IMR-90 (cell line): ENCODE measurements around the gene TRAK2. TPM values are rescaled to one million over a fixed set of nuclear protein-coding genes. Genes with fewer than 3 reads are reported as not detected.

Source experiments
- ATAC-seq: fragments of 200-7000 bp; cut with Tn5 transposase; 2 replicates; pipeline ENCODE4 v1.9.1; 2020; ENCODE audit warnings: low read depth, mild to moderate bottlenecking, moderate library complexity
- BruUV-seq: library from RNA; stranded (reverse); fragments of 400-500 nt; replicated peaks from 2 replicates; lab custom pipeline; 2021; lab: Mats Ljungman, UMichigan
- CTCF ChIA-PET: fragments of 300-600 bp; formaldehyde crosslinking; extraction: SDS; loops from one replicate; lab custom pipeline; 2021; ENCODE audit warnings: antibody characterized with exemption; lab: Yijun Ruan, JAX
- POLR2A ChIA-PET: fragments of 300-600 bp; sonication (Branson Sonifier 250); formaldehyde crosslinking; loops from one replicate; lab custom pipeline; 2022; ENCODE audit warnings: antibody characterized with exemption; ENCODE audit not compliant: unreplicated experiment; lab: Charles Lee
- DNase-seq: peaks from one replicate; pipeline ENCODE4 v3.0.0; 2013
- H2AFZ ChIP-seq: replicated peaks from 2 replicates; pipeline ENCODE3; 2013; ENCODE audit warnings: low read length, mild to moderate bottlenecking; ENCODE audit not compliant: poor library complexity
- H2AK5ac ChIP-seq: 2 replicates; pipeline ENCODE4 v1.6.1; 2013; ENCODE audit warnings: low read depth, low read length, inconsistent platforms
- H2AK9ac ChIP-seq: replicated peaks from 2 replicates; pipeline ENCODE3; 2013; ENCODE audit warnings: mild to moderate bottlenecking, low read depth, low read length, moderate library complexity; ENCODE audit not compliant: poor library complexity
- H2BK120ac ChIP-seq: 2 replicates; pipeline ENCODE4 v1.6.1; 2013; ENCODE audit warnings: low read depth, low read length, inconsistent platforms
- H2BK15ac ChIP-seq: 3 replicates; pipeline ENCODE4 v1.6.1; 2013; ENCODE audit warnings: low read depth, low read length, inconsistent platforms
- H2BK20ac ChIP-seq: 2 replicates; pipeline ENCODE4 v1.6.1; 2013; ENCODE audit warnings: low read depth, mild to moderate bottlenecking, inconsistent platforms, low read length, moderate library complexity
- H2BK5ac ChIP-seq: 2 replicates; pipeline ENCODE4 v1.6.1; 2013; ENCODE audit warnings: mild to moderate bottlenecking, low read depth, low read length, inconsistent platforms; ENCODE audit not compliant: poor library complexity, severe bottlenecking
- H3K14ac ChIP-seq: replicated peaks from 2 replicates; pipeline ENCODE4 v1.6.1; 2013; ENCODE audit warnings: low read depth, low read length, inconsistent platforms
- H3K18ac ChIP-seq: 2 replicates; pipeline ENCODE4 v1.6.1; 2013; ENCODE audit warnings: low read depth, low read length, control low read depth
- H3K23ac ChIP-seq: 2 replicates; pipeline ENCODE4 v1.6.1; 2013; ENCODE audit warnings: low read depth, low read length, inconsistent platforms
- H3K27ac ChIP-seq: 2 replicates; pipeline ENCODE4 v1.5.1; 2013; ENCODE audit warnings: mild to moderate bottlenecking, control low read depth, low read length; ENCODE audit not compliant: insufficient read depth
- H3K27me3 ChIP-seq: 2 replicates; pipeline ENCODE4 v1.6.1; 2013; ENCODE audit warnings: low read length; ENCODE audit not compliant: control insufficient read depth, insufficient read depth
- H3K36me3 ChIP-seq: 2 replicates; pipeline ENCODE4 v1.6.1; 2013; ENCODE audit warnings: low read length, mixed read lengths; ENCODE audit not compliant: control insufficient read depth, insufficient read depth
- H3K4ac ChIP-seq: 2 replicates; pipeline ENCODE4 v1.6.1; 2013; ENCODE audit warnings: low read depth, low read length, inconsistent platforms
- H3K4me1 ChIP-seq: 2 replicates; pipeline ENCODE4 v1.6.1; 2013; ENCODE audit warnings: low read length, mixed read lengths; ENCODE audit not compliant: control insufficient read depth, insufficient read depth
- H3K4me2 ChIP-seq: 2 replicates; pipeline ENCODE4 v1.6.1; 2013; ENCODE audit warnings: low read depth, mild to moderate bottlenecking, control low read depth, low read length, moderate library complexity
- H3K4me3 ChIP-seq: 2 replicates; pipeline ENCODE4 v1.5.1; 2013; ENCODE audit warnings: low read depth, mild to moderate bottlenecking, control low read depth, low read length, moderate library complexity; ENCODE audit not compliant: insufficient read depth
- H3K56ac ChIP-seq: 2 replicates; pipeline ENCODE4 v1.6.1; 2013; ENCODE audit warnings: low read length, inconsistent platforms; ENCODE audit not compliant: insufficient read depth; ENCODE audit errors: extremely low read depth
- H3K79me1 ChIP-seq, 2 experiments: 2 replicates each; pipeline ENCODE4 v1.6.1; 2013; ENCODE audit warnings: low read length in 2 of 2, inconsistent platforms in 1 of 2, low read depth in 1 of 2
- H3K9ac ChIP-seq: 2 replicates; pipeline ENCODE4 v1.6.1; 2013; ENCODE audit warnings: low read depth, low read length, control low read depth
- H3K9me1 ChIP-seq: 2 replicates; pipeline ENCODE4 v1.6.1; 2013; ENCODE audit warnings: low read length, inconsistent platforms; ENCODE audit not compliant: insufficient read depth
- H3K9me3 ChIP-seq: 2 replicates; pipeline ENCODE4 v1.6.1; 2013; ENCODE audit warnings: low read length; ENCODE audit not compliant: control insufficient read depth, insufficient read depth
- H4K20me1 ChIP-seq: 2 replicates; pipeline ENCODE4 v1.6.1; 2013; ENCODE audit warnings: low read length, inconsistent platforms; ENCODE audit not compliant: insufficient read depth
- H4K5ac ChIP-seq: 2 replicates; pipeline ENCODE4 v1.6.1; 2013; ENCODE audit warnings: mild to moderate bottlenecking, low read depth, low read length, control low read depth
- H4K8ac ChIP-seq, 2 experiments: 2 replicates each; pipeline ENCODE4 v1.6.1; 2013; ENCODE audit warnings: low read depth in 2 of 2, low read length in 2 of 2, control low read depth in 1 of 2, inconsistent platforms in 1 of 2
- H4K91ac ChIP-seq: 2 replicates; pipeline ENCODE4 v1.6.1; 2013; ENCODE audit warnings: low read depth, low read length, inconsistent platforms; ENCODE audit not compliant: insufficient read depth
- BHLHE40 ChIP-seq: fragments of 150-350 bp; IDR thresholded peaks from 2 replicates; pipeline ENCODE4 v1.6.1; 2016; ENCODE audit warnings: mild to moderate bottlenecking, low read depth, low read length
- CEBPB ChIP-seq: IDR thresholded peaks from 2 replicates; pipeline ENCODE4 v1.6.1; 2012; ENCODE audit warnings: low read depth, low read length, improper control_type of control experiment
- CHD1 ChIP-seq: IDR thresholded peaks from 2 replicates; pipeline ENCODE4 v1.6.1; 2012; ENCODE audit warnings: low read depth, low read length, improper control_type of control experiment
- ELK1 ChIP-seq: fragments of 150-350 bp; IDR thresholded peaks from 2 replicates; pipeline ENCODE4 v1.6.1; 2016; ENCODE audit warnings: low read depth, mild to moderate bottlenecking, low read length, moderate library complexity, borderline replicate concordance
- FOS ChIP-seq: fragments of 150-350 bp; IDR thresholded peaks from 2 replicates; pipeline ENCODE4 v1.6.1; 2016; ENCODE audit warnings: low read depth, low read length
- MAFK ChIP-seq: IDR thresholded peaks from 2 replicates; pipeline ENCODE4 v1.6.1; 2012; ENCODE audit warnings: low read depth, low read length, improper control_type of control experiment
- MAZ ChIP-seq: IDR thresholded peaks from 2 replicates; pipeline ENCODE4 v1.6.1; 2012; ENCODE audit warnings: low read depth, mild to moderate bottlenecking, low read length, improper control_type of control experiment, moderate library complexity, borderline replicate concordance
- MXI1 ChIP-seq: IDR thresholded peaks from 2 replicates; pipeline ENCODE4 v1.6.1; 2012; ENCODE audit warnings: low read depth, mild to moderate bottlenecking, low read length, moderate library complexity, borderline replicate concordance
- NFE2L2 ChIP-seq: fragments of 150-350 bp; IDR thresholded peaks from 2 replicates; pipeline ENCODE4 v1.6.1; 2016; ENCODE audit warnings: low read depth, mild to moderate bottlenecking, low read length
- POLR2A ChIP-seq: IDR thresholded peaks from 2 replicates; pipeline ENCODE4 v1.6.1; 2012; ENCODE audit warnings: mild to moderate bottlenecking, low read depth, low read length
- RAD21 ChIP-seq: IDR thresholded peaks from 2 replicates; pipeline ENCODE4 v1.6.1; 2012; ENCODE audit warnings: low read length, improper control_type of control experiment
- RCOR1 ChIP-seq: IDR thresholded peaks from 2 replicates; pipeline ENCODE4 v1.6.1; 2012; ENCODE audit warnings: mild to moderate bottlenecking, low read length, improper control_type of control experiment; ENCODE audit not compliant: insufficient replicate concordance
- RFX5 ChIP-seq: IDR thresholded peaks from 2 replicates; pipeline ENCODE4 v1.8.0; 2012; ENCODE audit warnings: low read depth, mild to moderate bottlenecking, low read length, moderate library complexity
- SMC3 ChIP-seq: fragments of 150-350 bp; IDR thresholded peaks from 2 replicates; pipeline ENCODE4 v1.6.1; 2016; ENCODE audit warnings: low read depth, mild to moderate bottlenecking, antibody characterized with exemption, low read length, moderate library complexity
- WGBS, 2 experiments: methylation state at CpG; one replicate each; pipeline versions ENCODE4 v1.1.5 to v1.1.7; 2013; ENCODE audit warnings: missing lambda C conversion rate in 2 of 2; ENCODE audit not compliant: insufficient read length in 1 of 2; ENCODE audit errors: extremely low coverage in 2 of 2; 5-methylcytosine and 5-hydroxymethylcytosine counted together
- dilution Hi-C: fragments of 300-500 bp; cut with HindIII; formaldehyde crosslinking; loops from one replicate; pipeline ENCODE4 v1.14.3; 2018; ENCODE audit warnings: low sequenced_read_pairs; ENCODE audit not compliant: unreplicated experiment
- in situ Hi-C: fragments of 300-500 bp; cut with MboI; formaldehyde crosslinking; loops from 3 replicates; pipeline ENCODE4 v1.14.3; 2019; ENCODE audit warnings: low sequenced_read_pairs, inconsistent platforms, mixed read lengths
- intact Hi-C: fragments of 100-400 bp; cut with micrococcal nuclease; formaldehyde crosslinking; loops from 2 replicates; pipeline ENCODE4 v1.10.0; 2022
- polyA plus RNA-seq, 3 experiments: library from polyadenylated mRNA; depleted of rRNA; stranded (reverse); fragments of >200 nt; gene quantifications; 2 replicates each; pipeline ENCODE4 v1.2.3, GENCODE V29; 2012; ENCODE audit warnings: low replicate concordance in 1 of 3
- total RNA-seq: library from RNA; depleted of rRNA; stranded (reverse); fragments of >200 nt; gene quantifications from 2 replicates; pipeline ENCODE4 v1.2.3, GENCODE V29; 2012
- TF ChIP-seq, protein P1 (sequence below): fragments of 150-350 bp; IDR thresholded peaks from 2 replicates; pipeline ENCODE4 v1.6.1; 2017; ENCODE audit warnings: mild to moderate bottlenecking, antibody characterized with exemption, low read length, low read depth
- TF ChIP-seq, protein P2 (sequence below): conservative IDR thresholded peaks from 2 replicates; pipeline ENCODE4 v1.5.1; 2012; ENCODE audit warnings: mild to moderate bottlenecking, low read depth, low read length, improper control_type of control experiment

TRAK2 gene
- total and polyA plus RNA-seq, 2 of the 4 experiments (the other 2 are of a cell fraction): 13.1 to 65.4 TPM

GRCh38 chr2:201448701-201449100 lies 2.6 kb downstream of the TRAK2 start:
- no peak overlapping the region for H3K23ac ChIP-seq
- TF ChIP-seq NFE2L2 (no peak), RFX5 (no peak), SMC3 (no peak), FOS (no peak), MAFK (no peak), RCOR1 (no peak), MXI1 (no peak), CHD1 (no peak), POLR2A (no peak), BHLHE40 (no peak), RAD21 (no peak), CEBPB (no peak), ELK1 (no peak), MAZ (no peak)
- TF ChIP-seq, protein P1, sequence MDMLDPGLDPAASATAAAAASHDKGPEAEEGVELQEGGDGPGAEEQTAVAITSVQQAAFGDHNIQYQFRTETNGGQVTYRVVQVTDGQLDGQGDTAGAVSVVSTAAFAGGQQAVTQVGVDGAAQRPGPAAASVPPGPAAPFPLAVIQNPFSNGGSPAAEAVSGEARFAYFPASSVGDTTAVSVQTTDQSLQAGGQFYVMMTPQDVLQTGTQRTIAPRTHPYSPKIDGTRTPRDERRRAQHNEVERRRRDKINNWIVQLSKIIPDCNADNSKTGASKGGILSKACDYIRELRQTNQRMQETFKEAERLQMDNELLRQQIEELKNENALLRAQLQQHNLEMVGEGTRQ: no peak
- TF ChIP-seq, protein P2, sequence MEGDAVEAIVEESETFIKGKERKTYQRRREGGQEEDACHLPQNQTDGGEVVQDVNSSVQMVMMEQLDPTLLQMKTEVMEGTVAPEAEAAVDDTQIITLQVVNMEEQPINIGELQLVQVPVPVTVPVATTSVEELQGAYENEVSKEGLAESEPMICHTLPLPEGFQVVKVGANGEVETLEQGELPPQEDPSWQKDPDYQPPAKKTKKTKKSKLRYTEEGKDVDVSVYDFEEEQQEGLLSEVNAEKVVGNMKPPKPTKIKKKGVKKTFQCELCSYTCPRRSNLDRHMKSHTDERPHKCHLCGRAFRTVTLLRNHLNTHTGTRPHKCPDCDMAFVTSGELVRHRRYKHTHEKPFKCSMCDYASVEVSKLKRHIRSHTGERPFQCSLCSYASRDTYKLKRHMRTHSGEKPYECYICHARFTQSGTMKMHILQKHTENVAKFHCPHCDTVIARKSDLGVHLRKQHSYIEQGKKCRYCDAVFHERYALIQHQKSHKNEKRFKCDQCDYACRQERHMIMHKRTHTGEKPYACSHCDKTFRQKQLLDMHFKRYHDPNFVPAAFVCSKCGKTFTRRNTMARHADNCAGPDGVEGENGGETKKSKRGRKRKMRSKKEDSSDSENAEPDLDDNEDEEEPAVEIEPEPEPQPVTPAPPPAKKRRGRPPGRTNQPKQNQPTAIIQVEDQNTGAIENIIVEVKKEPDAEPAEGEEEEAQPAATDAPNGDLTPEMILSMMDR: no peak
- H3K4me3 ChIP-seq: no peak overlapping the region
- ChIA-PET CTCF (no interaction called here), POLR2A (no interaction called here)
- no peak overlapping the region for H3K4ac ChIP-seq
- in situ Hi-C loops (no loop called here), dilution Hi-C loops (no loop called here), intact Hi-C loops (no loop called here)
- peaks cover 7% of the 10 kb centered on the region; the same call in 1 of the 2 replicates for H4K20me1 ChIP-seq
- no CpG with 5 or more reads among the region's 4 CpGs for WGBS, 2 experiments
- H4K91ac ChIP-seq: no peak overlapping the region
- H2AK9ac ChIP-seq: no peak overlapping the region
- H3K27me3 ChIP-seq: no peaks in the 10 kb centered on the region
- H3K9me3 ChIP-seq: no peaks in the 10 kb centered on the region
- no peak overlapping the region for H3K56ac ChIP-seq
- H3K9ac ChIP-seq: no peak overlapping the region
- BruUV-seq: no TSS peak
- no peak overlapping the region for H2AK5ac ChIP-seq
- no peak overlapping the region for H2BK15ac ChIP-seq
- DNase-seq (no peak), ATAC-seq (no peak)
- H4K5ac ChIP-seq: no peak overlapping the region
- H3K9me1 ChIP-seq: no peaks in the 10 kb centered on the region
- no peaks in the 10 kb centered on the region for H3K36me3 ChIP-seq
- H3K4me1 ChIP-seq: peaks cover 2% of the 10 kb centered on the region; the same call in 1 of the 2 replicates
- H3K27ac ChIP-seq: no peak overlapping the region
- H3K79me1 ChIP-seq: peaks cover 28 to 68% of the 10 kb centered on the region in 2 experiments
- H2BK120ac ChIP-seq: no peak overlapping the region
- no peak overlapping the region for H3K18ac ChIP-seq
- H2AFZ ChIP-seq: no peak overlapping the region
- no peak overlapping the region for H4K8ac ChIP-seq
- no peak overlapping the region for H2BK5ac ChIP-seq
- H3K14ac ChIP-seq: no peak overlapping the region
- no peak overlapping the region for H2BK20ac ChIP-seq
- no peak overlapping the region for H3K4me2 ChIP-seq
